GM12875 (cell line): Measurements from ENCODE around the gene SRGAP1.

Source experiments
- H3K4me3 ChIP-seq: one replicate; pipeline ENCODE4 v1.5.1; 2011; ENCODE audit warnings: low read depth, low read length, control low read depth
- TF ChIP-seq, protein P1 (sequence below): IDR thresholded peaks from 2 replicates; pipeline ENCODE4 v1.5.1; 2011; ENCODE audit warnings: low read depth, mild to moderate bottlenecking, control low read depth, inconsistent platforms, low read length, moderate library complexity, borderline replicate concordance; ENCODE audit not compliant: insufficient read depth

SRGAP1 gene

DNA sequence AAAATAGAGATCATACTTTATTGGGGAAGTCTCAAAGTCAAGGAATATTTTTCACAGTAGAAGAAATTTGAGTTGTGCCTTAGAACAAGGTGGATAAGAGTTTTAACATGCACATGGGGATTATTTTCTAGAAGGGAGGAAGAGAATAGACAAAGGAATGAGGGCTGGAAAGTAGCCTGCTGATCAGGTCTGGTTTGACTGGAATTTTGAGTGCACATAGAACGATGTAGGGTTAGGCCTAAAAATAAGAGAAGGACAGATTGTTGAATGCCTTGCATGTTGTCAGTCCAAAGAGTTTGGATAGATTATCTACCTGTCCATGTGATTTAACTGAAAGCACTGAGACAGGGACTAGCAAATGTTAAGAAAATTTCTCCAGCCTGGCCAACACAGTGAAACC lies 87.2 kb downstream of the SRGAP1 start:
- TF ChIP-seq, protein P1, sequence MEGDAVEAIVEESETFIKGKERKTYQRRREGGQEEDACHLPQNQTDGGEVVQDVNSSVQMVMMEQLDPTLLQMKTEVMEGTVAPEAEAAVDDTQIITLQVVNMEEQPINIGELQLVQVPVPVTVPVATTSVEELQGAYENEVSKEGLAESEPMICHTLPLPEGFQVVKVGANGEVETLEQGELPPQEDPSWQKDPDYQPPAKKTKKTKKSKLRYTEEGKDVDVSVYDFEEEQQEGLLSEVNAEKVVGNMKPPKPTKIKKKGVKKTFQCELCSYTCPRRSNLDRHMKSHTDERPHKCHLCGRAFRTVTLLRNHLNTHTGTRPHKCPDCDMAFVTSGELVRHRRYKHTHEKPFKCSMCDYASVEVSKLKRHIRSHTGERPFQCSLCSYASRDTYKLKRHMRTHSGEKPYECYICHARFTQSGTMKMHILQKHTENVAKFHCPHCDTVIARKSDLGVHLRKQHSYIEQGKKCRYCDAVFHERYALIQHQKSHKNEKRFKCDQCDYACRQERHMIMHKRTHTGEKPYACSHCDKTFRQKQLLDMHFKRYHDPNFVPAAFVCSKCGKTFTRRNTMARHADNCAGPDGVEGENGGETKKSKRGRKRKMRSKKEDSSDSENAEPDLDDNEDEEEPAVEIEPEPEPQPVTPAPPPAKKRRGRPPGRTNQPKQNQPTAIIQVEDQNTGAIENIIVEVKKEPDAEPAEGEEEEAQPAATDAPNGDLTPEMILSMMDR = no peak
- no peak overlapping the region for H3K4me3 ChIP-seq

DNA sequence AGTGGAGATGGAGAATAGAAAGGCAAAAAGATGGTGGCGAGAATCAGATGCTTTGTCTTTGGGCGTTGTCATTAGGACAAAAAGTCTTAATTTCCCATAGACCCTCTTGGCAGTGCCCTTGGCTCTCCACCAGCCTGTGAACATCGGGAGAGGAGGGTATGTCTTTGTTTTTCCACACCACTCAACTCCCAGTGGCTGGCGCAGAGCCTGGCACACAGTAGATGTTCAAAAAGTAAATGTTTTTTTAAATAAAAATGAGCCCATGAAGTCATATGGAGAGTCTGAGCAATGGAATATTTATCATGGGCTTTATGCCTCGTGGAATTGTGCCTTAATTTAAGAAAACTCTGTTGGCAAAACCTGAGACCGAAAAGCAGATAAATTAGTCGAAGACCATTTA lies 90.4 kb downstream of the SRGAP1 start:
- H3K4me3 ChIP-seq = no peak overlapping the region
- TF ChIP-seq, protein P1 = no peak

DNA sequence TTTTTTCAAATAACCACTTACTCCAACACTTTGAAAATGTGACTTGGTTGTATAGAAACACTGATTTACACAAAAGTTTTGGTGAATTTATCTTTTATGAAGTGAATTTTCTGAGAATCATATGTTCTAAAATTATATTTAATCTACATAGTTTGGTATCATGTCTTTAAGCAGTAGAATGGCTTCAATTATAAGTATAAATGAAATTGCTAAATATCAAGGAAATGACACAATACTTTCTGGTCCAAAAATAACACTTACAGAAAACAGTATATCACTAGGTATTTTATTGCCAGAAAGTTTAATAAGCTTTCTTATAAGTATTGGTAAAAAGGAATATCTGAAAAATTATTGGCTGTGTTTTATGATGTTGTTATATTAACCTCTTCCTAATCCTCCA lies 90.9 kb downstream of the SRGAP1 start:
- TF ChIP-seq, protein P1 = no peak
- no peak overlapping the region for H3K4me3 ChIP-seq

DNA sequence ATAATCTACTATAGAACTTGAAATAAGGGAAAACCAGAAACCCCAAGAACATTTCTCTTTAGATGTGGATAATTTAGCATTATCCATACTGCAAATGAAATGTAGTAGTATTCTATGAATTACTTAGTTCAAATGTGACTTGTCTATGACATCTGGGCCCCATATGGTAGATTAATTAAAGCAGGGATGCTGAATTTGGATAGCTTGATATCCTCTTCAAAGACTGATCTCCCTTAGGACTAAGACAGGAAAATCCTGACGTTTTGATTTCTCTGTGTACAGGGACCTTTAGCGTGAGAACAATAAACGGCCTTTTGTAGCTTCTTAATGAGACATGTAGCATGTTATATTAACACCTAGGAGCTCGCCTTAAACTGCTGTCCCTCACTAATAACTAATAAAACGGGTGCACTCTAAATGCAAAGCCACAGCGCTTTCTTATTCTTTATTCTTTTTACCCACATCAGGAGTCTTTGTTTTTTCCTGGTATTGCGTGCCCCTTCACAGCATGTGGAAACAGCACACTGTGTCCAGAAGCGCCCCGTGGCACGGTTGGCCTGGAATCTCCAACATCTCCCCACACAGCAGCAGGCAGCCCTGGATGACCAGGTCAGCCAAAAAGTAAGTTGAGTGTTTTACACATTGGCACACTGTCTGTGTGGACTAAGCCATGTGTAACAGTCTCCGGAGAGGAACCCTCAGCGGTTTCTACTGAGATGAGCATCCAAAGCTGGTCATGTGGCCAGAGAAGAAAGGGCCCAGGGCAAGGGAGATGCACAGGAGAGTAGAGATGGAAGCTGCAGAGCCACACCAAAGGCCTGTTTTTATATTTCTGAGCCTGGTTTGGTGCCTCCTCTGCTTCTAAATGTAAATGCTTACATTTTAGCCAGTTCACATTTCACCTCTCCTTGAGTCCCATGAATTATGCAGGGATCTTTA lies 93.1 kb downstream of the SRGAP1 start:
- no peak overlapping the region for H3K4me3 ChIP-seq
- TF ChIP-seq, protein P1 = no peak

DNA sequence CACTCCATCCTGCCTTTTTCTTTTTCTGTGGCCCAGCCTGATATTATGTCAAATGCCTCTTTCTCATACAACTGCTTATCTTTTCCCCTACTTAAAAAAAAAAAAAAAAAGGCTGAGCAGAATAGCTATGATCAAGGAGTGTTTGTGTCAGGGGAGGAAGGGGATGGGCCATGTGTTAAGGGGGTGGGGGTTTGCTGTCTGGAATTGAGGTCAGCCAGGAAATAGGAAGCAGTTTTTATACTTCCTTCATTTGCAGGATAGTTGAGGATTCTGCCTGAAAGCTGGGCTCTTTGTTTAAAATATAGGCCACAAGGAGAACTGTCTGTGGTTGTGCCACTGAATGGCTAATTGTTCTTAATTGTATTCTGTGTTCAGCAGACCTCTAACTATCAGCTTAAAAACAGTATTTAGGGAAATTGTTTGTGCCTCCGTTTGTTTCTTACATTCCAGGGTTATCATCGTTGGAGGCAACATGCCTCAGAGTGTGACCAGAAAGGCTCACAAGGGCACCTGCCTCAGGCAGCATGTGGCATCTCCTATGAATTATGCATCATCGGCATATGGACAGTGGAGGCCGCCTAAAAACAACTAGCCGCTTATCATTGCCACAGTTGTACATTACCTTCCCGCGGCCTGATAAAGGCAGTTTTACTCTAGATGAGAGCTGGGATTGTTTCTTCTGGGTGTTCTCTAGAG lies 96.0 kb downstream of the SRGAP1 start:
- TF ChIP-seq, protein P1 = no peak
- no peak overlapping the region for H3K4me3 ChIP-seq

DNA sequence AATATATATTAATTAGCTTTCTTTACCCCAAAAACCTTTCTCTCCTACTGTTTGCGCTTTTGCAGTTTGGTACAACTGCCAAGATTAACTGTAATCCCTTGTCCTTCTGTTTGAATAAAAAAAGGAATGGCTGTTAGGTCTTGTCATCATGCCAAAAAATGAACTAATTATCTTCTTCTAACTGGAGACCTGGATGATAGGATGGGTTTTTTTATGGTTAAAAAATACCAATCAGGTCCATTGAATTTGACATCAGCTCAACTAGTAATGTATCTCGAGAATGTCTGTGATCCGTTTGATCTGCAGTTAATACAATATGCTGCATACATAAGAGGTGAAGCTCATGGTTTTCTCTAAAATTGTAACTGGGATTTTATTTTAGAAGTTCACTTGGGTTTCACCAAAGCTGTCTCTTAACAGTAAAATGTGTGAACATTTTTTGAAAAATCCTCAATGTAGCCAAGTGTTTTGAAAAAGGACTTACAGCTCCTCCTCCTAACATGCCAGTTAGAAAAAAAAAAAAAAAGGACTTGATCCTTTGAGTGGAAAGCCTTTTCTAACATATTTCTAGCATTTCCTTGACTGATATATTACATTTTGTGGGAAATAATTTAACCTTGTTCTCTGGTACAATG lies 96.8 kb downstream of the SRGAP1 start:
- no peak overlapping the region for H3K4me3 ChIP-seq
- TF ChIP-seq, protein P1 = no peak
